Measurements from ENCODE around the gene PPM1H.

Gene PPM1H

DNA sequence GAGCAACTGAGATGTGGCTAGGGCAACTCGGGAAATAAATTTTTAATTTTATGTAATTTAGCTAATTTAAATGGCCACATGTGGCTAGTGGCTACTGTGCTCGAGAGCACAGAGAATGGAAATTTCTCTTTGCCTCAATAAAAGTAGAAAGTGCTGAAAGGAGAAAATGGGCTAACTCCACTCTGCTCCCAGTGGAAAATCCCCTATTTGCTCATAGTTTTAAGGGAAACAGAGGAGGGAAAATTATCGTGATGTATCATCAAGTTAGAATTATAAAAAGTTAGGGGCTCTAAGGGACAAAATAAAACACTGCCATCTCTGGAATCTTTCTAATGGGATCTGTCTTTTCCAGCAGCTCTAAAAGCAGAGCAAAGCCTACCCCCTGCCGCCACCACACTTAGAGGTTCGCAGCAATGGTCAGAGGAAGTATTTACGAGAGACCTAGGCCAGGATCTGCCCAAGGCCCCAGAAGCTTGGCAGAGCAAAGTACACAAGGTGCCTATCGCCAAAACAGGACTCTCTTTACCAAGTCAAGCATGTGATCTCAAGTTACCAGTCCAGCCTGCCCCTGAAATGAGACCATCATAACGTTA, 220.7 kb downstream of the PPM1H start:
- TF ChIP-seq, protein P1, sequence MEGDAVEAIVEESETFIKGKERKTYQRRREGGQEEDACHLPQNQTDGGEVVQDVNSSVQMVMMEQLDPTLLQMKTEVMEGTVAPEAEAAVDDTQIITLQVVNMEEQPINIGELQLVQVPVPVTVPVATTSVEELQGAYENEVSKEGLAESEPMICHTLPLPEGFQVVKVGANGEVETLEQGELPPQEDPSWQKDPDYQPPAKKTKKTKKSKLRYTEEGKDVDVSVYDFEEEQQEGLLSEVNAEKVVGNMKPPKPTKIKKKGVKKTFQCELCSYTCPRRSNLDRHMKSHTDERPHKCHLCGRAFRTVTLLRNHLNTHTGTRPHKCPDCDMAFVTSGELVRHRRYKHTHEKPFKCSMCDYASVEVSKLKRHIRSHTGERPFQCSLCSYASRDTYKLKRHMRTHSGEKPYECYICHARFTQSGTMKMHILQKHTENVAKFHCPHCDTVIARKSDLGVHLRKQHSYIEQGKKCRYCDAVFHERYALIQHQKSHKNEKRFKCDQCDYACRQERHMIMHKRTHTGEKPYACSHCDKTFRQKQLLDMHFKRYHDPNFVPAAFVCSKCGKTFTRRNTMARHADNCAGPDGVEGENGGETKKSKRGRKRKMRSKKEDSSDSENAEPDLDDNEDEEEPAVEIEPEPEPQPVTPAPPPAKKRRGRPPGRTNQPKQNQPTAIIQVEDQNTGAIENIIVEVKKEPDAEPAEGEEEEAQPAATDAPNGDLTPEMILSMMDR (IDR thresholded peaks at IDR 0.05; ENCODE audit: borderline replicate concordance, insufficient read depth, low read depth, low read length) = no peak
- H3K4me3 ChIP-seq (ENCODE audit: low read depth, low read length) = no peak overlapping the region

DNA sequence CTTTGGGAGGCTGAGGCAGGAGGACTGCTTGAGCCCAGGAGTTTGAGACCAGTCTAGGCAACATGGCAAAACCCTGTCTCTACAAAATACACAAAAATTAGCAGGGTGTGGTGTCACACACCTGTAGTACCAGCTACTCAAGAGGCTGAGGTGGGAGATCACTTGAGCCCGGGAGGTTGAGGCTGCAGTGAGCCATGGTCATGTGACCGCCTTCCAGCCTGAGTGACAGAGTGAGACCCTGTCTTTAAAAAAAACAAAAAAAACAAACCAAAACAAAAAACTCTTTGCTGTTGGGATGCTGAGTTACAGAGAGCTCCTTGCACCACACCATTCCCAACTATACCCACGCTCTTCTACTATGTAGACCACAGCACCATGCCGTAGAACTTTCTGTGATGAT, 221.2 kb downstream of the PPM1H start:
- TF ChIP-seq, protein P1 (IDR thresholded peaks at IDR 0.05; ENCODE audit: borderline replicate concordance, insufficient read depth, low read depth, low read length) = no peak
- H3K4me3 ChIP-seq (ENCODE audit: low read depth, low read length) = no peak overlapping the region

DNA sequence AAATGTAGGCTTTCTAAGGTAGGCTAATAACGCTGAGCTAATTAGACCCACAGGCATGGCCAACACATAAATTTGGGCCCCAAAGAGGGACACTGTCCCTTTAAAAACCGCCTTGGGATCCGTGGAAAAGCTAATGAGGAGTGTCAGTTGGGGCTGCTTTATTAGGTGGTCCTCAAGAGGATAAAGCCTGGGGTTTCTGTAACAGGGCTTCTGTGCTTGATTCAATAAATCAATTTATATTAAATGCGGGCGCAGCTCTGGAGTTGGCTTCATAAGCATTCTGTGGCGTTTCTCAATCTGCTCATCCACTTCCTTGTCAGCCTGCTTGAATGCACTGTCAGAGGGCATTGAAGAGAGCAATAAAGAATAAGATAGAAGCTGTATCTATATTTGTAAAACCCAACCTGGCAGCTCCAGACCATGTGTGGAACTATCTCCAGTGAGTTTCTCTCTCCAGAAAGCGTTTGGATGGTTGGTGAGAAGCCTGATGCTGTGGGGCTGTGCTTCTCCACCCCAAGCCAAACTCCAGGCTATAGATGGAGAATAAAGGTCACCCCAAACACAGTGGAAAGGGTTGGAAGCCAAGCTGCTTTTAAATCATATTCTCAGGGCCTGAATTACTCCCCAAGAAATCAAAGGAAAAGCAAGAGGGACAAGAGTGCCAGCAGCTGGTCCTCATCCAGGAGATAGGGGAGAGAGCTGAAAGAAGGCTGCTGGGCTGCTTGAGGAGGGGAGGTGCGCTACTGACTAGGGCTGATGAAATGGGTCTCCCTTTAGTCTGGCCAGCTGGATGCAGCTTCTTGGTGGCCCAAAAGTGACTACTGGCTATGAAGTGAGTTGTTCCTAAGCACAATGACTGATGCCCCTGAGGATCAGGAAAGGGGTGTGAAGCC, 222.0 kb downstream of the PPM1H start:
- TF ChIP-seq, protein P1 (IDR thresholded peaks at IDR 0.05; ENCODE audit: borderline replicate concordance, insufficient read depth, low read depth, low read length) = no peak
- H3K4me3 ChIP-seq (ENCODE audit: low read depth, low read length) = no peak overlapping the region

DNA sequence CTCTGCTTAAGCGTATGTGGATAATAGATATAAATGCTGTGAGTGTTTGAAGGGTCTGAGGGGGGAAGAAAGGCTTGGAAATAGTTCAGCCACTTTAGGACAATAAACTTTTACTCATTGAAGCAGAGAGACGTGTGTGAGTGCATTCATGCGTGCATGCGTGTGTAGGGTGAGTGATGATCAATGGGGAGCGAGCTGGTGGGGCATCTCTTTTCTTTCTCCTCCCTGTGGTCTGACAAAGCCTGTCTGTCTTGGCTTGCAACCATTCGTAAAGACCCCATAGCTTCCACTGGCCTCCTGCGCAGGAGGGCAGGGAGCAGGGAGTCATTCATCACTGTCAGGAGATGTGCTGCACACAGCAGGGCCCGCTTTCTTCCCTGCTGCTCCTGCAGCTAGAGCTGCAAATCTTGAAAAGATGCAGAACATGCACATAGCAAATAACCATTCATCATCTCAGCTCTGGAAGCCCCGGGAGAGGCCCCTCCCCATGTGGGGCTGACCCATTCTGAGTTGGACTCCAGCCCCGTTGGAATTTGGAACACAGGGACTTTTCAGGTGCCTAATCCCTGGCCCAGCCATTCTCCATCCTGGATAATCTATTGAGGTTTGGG, 223.2 kb downstream of the PPM1H start:
- H3K4me3 ChIP-seq (ENCODE audit: low read depth, low read length) = no peak overlapping the region
- TF ChIP-seq, protein P1 (IDR thresholded peaks at IDR 0.05; ENCODE audit: borderline replicate concordance, insufficient read depth, low read depth, low read length) = no peak

DNA sequence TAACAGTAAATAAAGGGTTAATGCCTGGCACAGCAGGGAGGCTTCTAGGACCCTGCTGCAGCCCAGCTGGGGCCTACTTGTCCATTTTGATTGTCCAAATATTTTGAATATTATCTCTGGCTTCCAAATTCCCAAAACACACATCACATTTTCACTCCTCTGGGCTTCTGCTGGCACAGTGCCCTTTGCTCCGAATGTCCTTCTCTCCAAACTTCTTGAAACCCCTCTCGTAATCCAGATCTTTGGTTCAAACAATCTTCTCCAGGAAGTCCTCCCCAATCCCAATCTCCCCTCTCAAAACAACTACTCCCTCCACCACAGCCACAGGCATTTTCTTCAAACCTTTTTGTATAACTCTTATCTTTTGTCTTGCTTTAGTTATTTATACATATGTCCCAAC, 225.6 kb downstream of the PPM1H start:
- H3K4me3 ChIP-seq (ENCODE audit: low read depth, low read length) = no peak overlapping the region

DNA sequence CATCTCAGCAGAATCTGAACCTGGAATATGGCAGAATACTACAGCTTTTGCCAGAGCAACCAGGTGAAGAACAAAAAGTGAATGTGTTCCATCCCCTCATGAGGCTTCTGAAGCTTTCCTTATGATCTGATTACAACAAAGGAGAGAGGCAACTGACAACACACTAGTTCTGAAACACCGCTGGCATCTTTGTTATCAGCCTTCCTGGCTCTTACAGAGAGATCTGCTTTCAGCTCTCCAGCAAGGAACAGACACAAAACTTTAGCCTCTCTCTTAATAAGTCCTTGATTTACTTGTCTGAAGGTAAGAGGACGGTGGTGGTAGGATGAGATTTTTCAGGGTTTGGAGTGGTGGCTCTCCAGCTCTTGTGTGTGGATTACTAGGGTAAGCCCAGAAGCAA, 227.0 kb downstream of the PPM1H start:
- TF ChIP-seq, protein P1 (IDR thresholded peaks at IDR 0.05; ENCODE audit: borderline replicate concordance, insufficient read depth, low read depth, low read length) = no peak
- H3K4me3 ChIP-seq (ENCODE audit: low read depth, low read length) = no peak overlapping the region

More for the DNA sequence above, 225.6 kb downstream of the PPM1H start:
- TF ChIP-seq, protein P1 (IDR thresholded peaks at IDR 0.05; ENCODE audit: borderline replicate concordance, insufficient read depth, low read depth, low read length) = no peak

Data from GM12875 (cell line).